Smooth muscle cell (in vitro differentiated cells): ENCODE data around the gene APC2. TPM values are rescaled to one million over a fixed set of nuclear protein-coding genes. Genes with fewer than 3 reads are reported as not detected.

ENCODE experiments used
- DNase-seq: peaks from one replicate; lab custom pipeline; 2025; ENCODE audit not compliant: unreplicated experiment; lab: John Stamatoyannopoulos, UW
- H2AFZ ChIP-seq: fragments of 200-600 bp; sonication (generic); 2 replicates; pipeline ENCODE4 v1.6.0; 2016; ENCODE audit warnings: antibody characterized with exemption, low read depth, mild to moderate bottlenecking
- H3F3A ChIP-seq: fragments of 200-600 bp; sonication (generic); 2 replicates; pipeline ENCODE4 v1.6.0; 2017; ENCODE audit warnings: antibody characterized with exemption, low read depth
- H3K27ac ChIP-seq: fragments of 200-600 bp; sonication (generic); 2 replicates; pipeline ENCODE4 v1.5.1; 2016; ENCODE audit warnings: low read depth, mild to moderate bottlenecking
- H3K27me3 ChIP-seq: fragments of 200-600 bp; sonication (generic); 2 replicates; pipeline ENCODE4 v1.6.1; 2016; ENCODE audit warnings: low read depth, mild to moderate bottlenecking
- H3K36me3 ChIP-seq: fragments of 200-600 bp; sonication (generic); 2 replicates; pipeline ENCODE4 v1.5.1; 2016; ENCODE audit warnings: low read depth
- H3K4me1 ChIP-seq: fragments of 200-600 bp; sonication (generic); 2 replicates; pipeline ENCODE4 v1.5.1; 2016; ENCODE audit warnings: low read depth
- H3K4me2 ChIP-seq: fragments of 200-600 bp; sonication (generic); 2 replicates; pipeline ENCODE4 v1.6.0; 2016; ENCODE audit warnings: mild to moderate bottlenecking
- H3K4me3 ChIP-seq: fragments of 200-600 bp; sonication (generic); 2 replicates; pipeline ENCODE4 v1.5.1; 2016; ENCODE audit warnings: mild to moderate bottlenecking
- H3K79me2 ChIP-seq: fragments of 200-600 bp; sonication (generic); 2 replicates; pipeline ENCODE4 v1.6.0; 2016; ENCODE audit warnings: low read depth, mild to moderate bottlenecking
- H3K9ac ChIP-seq: fragments of 200-600 bp; sonication (generic); 2 replicates; pipeline ENCODE4 v1.6.0; 2016; ENCODE audit warnings: low read depth
- H3K9me3 ChIP-seq: fragments of 200-600 bp; sonication (generic); replicated peaks from 2 replicates; pipeline ENCODE4 v1.5.1; 2016; ENCODE audit warnings: low read depth
- H4K20me1 ChIP-seq: fragments of 200-600 bp; sonication (generic); 2 replicates; pipeline ENCODE4 v1.6.0; 2016; ENCODE audit warnings: low read depth
- CTCF ChIP-seq: fragments of 200-600 bp; sonication (generic); IDR thresholded peaks from 2 replicates; pipeline ENCODE4 v1.5.1; 2017; ENCODE audit warnings: borderline replicate concordance, mild to moderate bottlenecking, antibody characterized with exemption; ENCODE audit not compliant: insufficient read depth, poor library complexity, severe bottlenecking
- WGBS: methylation state at CpG from one replicate; pipeline ENCODE4 v1.1.7; 2016; ENCODE audit warnings: low lambda C conversion rate; 5-methylcytosine and 5-hydroxymethylcytosine counted together
- polyA plus RNA-seq: library from polyadenylated mRNA; unstranded; fragments of >200 nt; fragmentation: Nextera tagmentation; extraction: Ambion mirVana; gene quantifications from 2 replicates; pipeline ENCODE4 v1.2.1, GENCODE V29; 2016
- total RNA-seq: library from RNA; depleted of rRNA; stranded (reverse); fragments of >200 nt; gene quantifications from 2 replicates; pipeline ENCODE4 v1.2.3, GENCODE V29; 2014

APC2 gene
- total and polyA plus RNA-seq, 2 experiments from 2014 or later: 0.18 to 0.30 TPM

- H3F3A ChIP-seq: no peaks in the 10 kb centered on the region
- H3K27me3 ChIP-seq: peaks cover 79% of the 10 kb centered on the region
- no peak overlapping the region for H2AFZ ChIP-seq
- no peak overlapping the region for H3K4me3 ChIP-seq
- TF ChIP-seq CTCF: no peak
- 61% methylated on average over 23 of the region's 33 CpGs for WGBS
- H3K9me3 ChIP-seq: no peaks in the 10 kb centered on the region
- no peaks in the 10 kb centered on the region for H3K79me2 ChIP-seq
- no peak for DNase-seq
- no peak overlapping the region for H3K27ac ChIP-seq
- peaks cover 14% of the 10 kb centered on the region for H4K20me1 ChIP-seq
- H3K4me1 ChIP-seq: peaks cover 11% of the 10 kb centered on the region
- H3K36me3 ChIP-seq: no peaks in the 10 kb centered on the region
- no peak overlapping the region for H3K9ac ChIP-seq
- H3K4me2 ChIP-seq: no peak overlapping the region
Measured at GRCh38 chr19:1453525-1454364, 3.8 kb downstream of the APC2 start.

GRCh38 chr19:1455002-1455335 lies 5.0 kb downstream of the APC2 start:
- H3K4me3 ChIP-seq: no peak overlapping the region
- H3K79me2 ChIP-seq: no peaks in the 10 kb centered on the region
- no peak for DNase-seq
- peaks cover 11% of the 10 kb centered on the region for H3K4me1 ChIP-seq
- peaks cover 67% of the 10 kb centered on the region for H3K27me3 ChIP-seq
- no peaks in the 10 kb centered on the region for H3K9me3 ChIP-seq
- no peaks in the 10 kb centered on the region for H3K36me3 ChIP-seq
- H3F3A ChIP-seq: no peaks in the 10 kb centered on the region
- no peak for TF ChIP-seq CTCF
- H3K9ac ChIP-seq: no peak overlapping the region
- peaks cover 24% of the 10 kb centered on the region for H4K20me1 ChIP-seq
- no peak overlapping the region for H3K27ac ChIP-seq
- WGBS: 28% methylated on average over 22 of the region's 22 CpGs
- no peak overlapping the region for H3K4me2 ChIP-seq
- H2AFZ ChIP-seq: no peak overlapping the region

GRCh38 chr19:1455336-1456120 lies 5.6 kb downstream of the APC2 start:
- H3K27me3 ChIP-seq: peaks cover 61% of the 10 kb centered on the region
- no peak for TF ChIP-seq CTCF
- WGBS: 25% methylated on average over 30 of the region's 42 CpGs
- H2AFZ ChIP-seq: no peak overlapping the region
- no peak overlapping the region for H3K27ac ChIP-seq
- DNase-seq: no peak
- H3K36me3 ChIP-seq: no peaks in the 10 kb centered on the region
- H3K4me1 ChIP-seq: peaks cover 11% of the 10 kb centered on the region
- no peak overlapping the region for H3K9ac ChIP-seq
- no peak overlapping the region for H3K4me2 ChIP-seq
- no peaks in the 10 kb centered on the region for H3K9me3 ChIP-seq
- H3K4me3 ChIP-seq: no peak overlapping the region
- no peaks in the 10 kb centered on the region for H3K79me2 ChIP-seq
- peaks cover 29% of the 10 kb centered on the region for H4K20me1 ChIP-seq
- no peaks in the 10 kb centered on the region for H3F3A ChIP-seq
